ENCODE results near the gene TMEM40.
A peak's percentile ranks its signal among the peaks of the same experiment; 100 is the strongest.

Gene TMEM40

GRCh38 chr3:12741209-12741608 lies 17.9 kb downstream of the TMEM40 start:
- ChIA-PET CTCF (no interaction called here), POLR2A (no interaction called here)
- Histone ChIP-seq H3K4me3 (ENCODE audit: control insufficient read depth in 1 of 7, extremely low read depth in 1 of 7, insufficient read depth in 4 of 7, low read depth in 2 of 7, low read length in 6 of 7) (no peak overlapping the region), H3K36me3 (ENCODE audit: control insufficient read depth in 4 of 4, insufficient read depth in 4 of 4, low read length in 3 of 4) (no peaks in the 10 kb centered on the region), H3K27me3 (replicated peaks in 2 of 5; ENCODE audit: control insufficient read depth in 4 of 5, insufficient read depth in 5 of 5, low read length in 4 of 5) (peaks cover 0 to 2% (median 0%) of the 10 kb centered on the region in 5 experiments), H3K4me1 (ENCODE audit: control extremely low read depth in 1 of 4, control insufficient read depth in 4 of 4, insufficient read depth in 4 of 4, low read length in 3 of 4) (no peaks in the 10 kb centered on the region), H3K9me3 (ENCODE audit: control extremely low read depth in 1 of 5, control insufficient read depth in 4 of 5, insufficient read depth in 2 of 5, low read depth in 1 of 5, low read length in 4 of 5) (no peaks in the 10 kb centered on the region), H3K27ac (ENCODE audit: insufficient read depth in 1 of 2, low read depth in 1 of 2, low read length in 2 of 2, poor library complexity in 1 of 2, severe bottlenecking in 2 of 2) (no peak overlapping the region)
- no peak for DNase-seq
- WGBS (ENCODE audit: insufficient coverage), result 93% methylated on average over 2 of the region's 2 CpGs

DNA sequence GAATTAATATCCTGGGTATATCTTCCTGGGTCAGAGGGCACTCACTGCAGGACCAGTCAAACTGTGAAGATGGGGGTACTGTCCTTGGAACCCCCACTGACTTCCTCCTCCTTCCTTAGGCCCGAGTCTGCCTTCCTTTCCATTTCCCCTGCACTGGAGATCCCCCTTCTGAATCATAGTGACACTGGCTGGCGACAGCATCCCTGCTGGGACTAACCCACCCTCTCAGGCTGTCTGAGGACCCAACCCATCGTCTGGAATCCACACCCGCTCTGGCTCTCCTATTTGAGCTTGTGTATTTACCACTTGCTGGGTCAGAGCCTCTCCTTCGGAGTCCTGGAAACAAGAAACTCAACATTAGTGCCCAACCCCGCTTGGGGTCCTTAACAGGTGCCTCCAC lies 21.2 kb downstream of the TMEM40 start:
- H3K36me3 ChIP-seq (ENCODE audit: control insufficient read depth in 4 of 4, insufficient read depth in 4 of 4, low read length in 3 of 4), result no peaks in the 10 kb centered on the region
- ChIA-PET CTCF (interaction anchor here (1.4 kb wide), 1 partner anchor 15 kb away, joined by 4 read pairs; no protein-coding TSS in a partner anchor), POLR2A (no interaction called here)
- WGBS (ENCODE audit: insufficient coverage), result 84% methylated on average over 6 of the region's 6 CpGs
- H3K9me3 ChIP-seq (ENCODE audit: control extremely low read depth in 1 of 5, control insufficient read depth in 4 of 5, insufficient read depth in 2 of 5, low read depth in 1 of 5, low read length in 4 of 5), result no peaks in the 10 kb centered on the region
- DNase-seq, result no peak
- H3K4me3 ChIP-seq (ENCODE audit: control insufficient read depth in 1 of 7, extremely low read depth in 1 of 7, insufficient read depth in 4 of 7, low read depth in 2 of 7, low read length in 6 of 7), result no peak overlapping the region
- no peaks in the 10 kb centered on the region for H3K4me1 ChIP-seq (ENCODE audit: control extremely low read depth in 1 of 4, control insufficient read depth in 4 of 4, insufficient read depth in 4 of 4, low read length in 3 of 4)
- H3K27me3 ChIP-seq (replicated peaks in 2 of 5; ENCODE audit: control insufficient read depth in 4 of 5, insufficient read depth in 5 of 5, low read length in 4 of 5), result peaks cover 0 to 2% (median 0%) of the 10 kb centered on the region in 5 experiments
- H3K27ac ChIP-seq (ENCODE audit: insufficient read depth in 1 of 2, low read depth in 1 of 2, low read length in 2 of 2, poor library complexity in 1 of 2, severe bottlenecking in 2 of 2), result no peak overlapping the region

GRCh38 chr3:12737319-12737718 lies 21.7 kb downstream of the TMEM40 start:
- H3K27ac ChIP-seq (ENCODE audit: insufficient read depth in 1 of 2, low read depth in 1 of 2, low read length in 2 of 2, poor library complexity in 1 of 2, severe bottlenecking in 2 of 2), result no peak overlapping the region
- ChIA-PET CTCF (interaction anchor here (1.4 kb wide), 1 partner anchor 14 kb away, joined by 4 read pairs; no protein-coding TSS in a partner anchor), POLR2A (no interaction called here)
- no peaks in the 10 kb centered on the region for H3K4me1 ChIP-seq (ENCODE audit: control extremely low read depth in 1 of 4, control insufficient read depth in 4 of 4, insufficient read depth in 4 of 4, low read length in 3 of 4)
- H3K27me3 ChIP-seq (replicated peaks in 2 of 5; ENCODE audit: control insufficient read depth in 4 of 5, insufficient read depth in 5 of 5, low read length in 4 of 5), result peaks cover 0 to 2% (median 0%) of the 10 kb centered on the region in 5 experiments
- H3K36me3 ChIP-seq (ENCODE audit: control insufficient read depth in 4 of 4, insufficient read depth in 4 of 4, low read length in 3 of 4), result no peaks in the 10 kb centered on the region
- H3K9me3 ChIP-seq (ENCODE audit: control extremely low read depth in 1 of 5, control insufficient read depth in 4 of 5, insufficient read depth in 2 of 5, low read depth in 1 of 5, low read length in 4 of 5), result no peaks in the 10 kb centered on the region
- H3K4me3 ChIP-seq (ENCODE audit: control insufficient read depth in 1 of 7, extremely low read depth in 1 of 7, insufficient read depth in 4 of 7, low read depth in 2 of 7, low read length in 6 of 7), result no peak overlapping the region
- no peak for DNase-seq
- 100% methylated on average over 1 of the region's 2 CpGs for WGBS (ENCODE audit: insufficient coverage)

GRCh38 chr3:12734960-12735359 lies 24.1 kb downstream of the TMEM40 start:
- Histone ChIP-seq H3K36me3 (ENCODE audit: control insufficient read depth in 4 of 4, insufficient read depth in 4 of 4, low read length in 3 of 4) (no peaks in the 10 kb centered on the region), H3K4me3 (ENCODE audit: control insufficient read depth in 1 of 7, extremely low read depth in 1 of 7, insufficient read depth in 4 of 7, low read depth in 2 of 7, low read length in 6 of 7) (no peak overlapping the region), H3K27ac (ENCODE audit: insufficient read depth in 1 of 2, low read depth in 1 of 2, low read length in 2 of 2, poor library complexity in 1 of 2, severe bottlenecking in 2 of 2) (no peak overlapping the region), H3K9me3 (ENCODE audit: control extremely low read depth in 1 of 5, control insufficient read depth in 4 of 5, insufficient read depth in 2 of 5, low read depth in 1 of 5, low read length in 4 of 5) (no peaks in the 10 kb centered on the region), H3K27me3 (replicated peaks in 2 of 5; ENCODE audit: control insufficient read depth in 4 of 5, insufficient read depth in 5 of 5, low read length in 4 of 5) (peaks cover 0 to 2% (median 0%) of the 10 kb centered on the region in 5 experiments), H3K4me1 (ENCODE audit: control extremely low read depth in 1 of 4, control insufficient read depth in 4 of 4, insufficient read depth in 4 of 4, low read length in 3 of 4) (no peaks in the 10 kb centered on the region)
- WGBS (ENCODE audit: insufficient coverage), result 83% methylated on average over 3 of the region's 4 CpGs
- no peak for DNase-seq
- CTCF ChIA-PET, result interaction anchor here (1.4 kb wide), 1 partner anchor 15 kb away, joined by 3 read pairs; no protein-coding TSS in a partner anchor
- POLR2A ChIA-PET, result no interaction called here

GRCh38 chr3:12733566-12733965 lies 25.5 kb downstream of the TMEM40 start:
- CTCF ChIA-PET, result interaction anchor here (1.4 kb wide), 1 partner anchor 14 kb away, joined by 3 read pairs; no protein-coding TSS in a partner anchor

GRCh38 chr3:12730506-12731242 lies 28.4 kb downstream of the TMEM40 start:
- Histone ChIP-seq H3K27me3 (replicated peaks in 2 of 5; ENCODE audit: control insufficient read depth in 4 of 5, insufficient read depth in 5 of 5, low read length in 4 of 5) (peaks cover 0 to 6% (median 0%) of the 10 kb centered on the region in 5 experiments), H3K36me3 (ENCODE audit: control insufficient read depth in 4 of 4, insufficient read depth in 4 of 4, low read length in 3 of 4) (no peaks in the 10 kb centered on the region), H3K9me3 (ENCODE audit: control extremely low read depth in 1 of 5, control insufficient read depth in 4 of 5, insufficient read depth in 2 of 5, low read depth in 1 of 5, low read length in 4 of 5) (no peaks in the 10 kb centered on the region), H3K27ac (ENCODE audit: insufficient read depth in 1 of 2, low read depth in 1 of 2, low read length in 2 of 2, poor library complexity in 1 of 2, severe bottlenecking in 2 of 2) (no peak overlapping the region), H3K4me1 (ENCODE audit: control extremely low read depth in 1 of 4, control insufficient read depth in 4 of 4, insufficient read depth in 4 of 4, low read length in 3 of 4) (no peaks in the 10 kb centered on the region), H3K4me3 (ENCODE audit: control insufficient read depth in 1 of 7, extremely low read depth in 1 of 7, insufficient read depth in 4 of 7, low read depth in 2 of 7, low read length in 6 of 7) (no peak overlapping the region)
- CTCF ChIA-PET, result no interaction called here
- WGBS (ENCODE audit: insufficient coverage), result 100% methylated on average over 1 of the region's 4 CpGs
- DNase-seq, result peak in 1 of 3 donors; percentile 8
- POLR2A ChIA-PET, result no interaction called here

More at GRCh38 chr3:12733566-12733965, 25.5 kb downstream of the TMEM40 start:
- 100% methylated on average over 1 of the region's 3 CpGs for WGBS (ENCODE audit: insufficient coverage)
- POLR2A ChIA-PET, result no interaction called here
- Histone ChIP-seq H3K4me3 (ENCODE audit: control insufficient read depth in 1 of 7, extremely low read depth in 1 of 7, insufficient read depth in 4 of 7, low read depth in 2 of 7, low read length in 6 of 7) (no peak overlapping the region), H3K27me3 (replicated peaks in 2 of 5; ENCODE audit: control insufficient read depth in 4 of 5, insufficient read depth in 5 of 5, low read length in 4 of 5) (peaks cover 0 to 2% (median 0%) of the 10 kb centered on the region in 5 experiments), H3K36me3 (ENCODE audit: control insufficient read depth in 4 of 4, insufficient read depth in 4 of 4, low read length in 3 of 4) (no peaks in the 10 kb centered on the region), H3K9me3 (ENCODE audit: control extremely low read depth in 1 of 5, control insufficient read depth in 4 of 5, insufficient read depth in 2 of 5, low read depth in 1 of 5, low read length in 4 of 5) (no peaks in the 10 kb centered on the region), H3K27ac (ENCODE audit: insufficient read depth in 1 of 2, low read depth in 1 of 2, low read length in 2 of 2, poor library complexity in 1 of 2, severe bottlenecking in 2 of 2) (no peak overlapping the region), H3K4me1 (ENCODE audit: control extremely low read depth in 1 of 4, control insufficient read depth in 4 of 4, insufficient read depth in 4 of 4, low read length in 3 of 4) (no peaks in the 10 kb centered on the region)
- no peak for DNase-seq

DNA sequence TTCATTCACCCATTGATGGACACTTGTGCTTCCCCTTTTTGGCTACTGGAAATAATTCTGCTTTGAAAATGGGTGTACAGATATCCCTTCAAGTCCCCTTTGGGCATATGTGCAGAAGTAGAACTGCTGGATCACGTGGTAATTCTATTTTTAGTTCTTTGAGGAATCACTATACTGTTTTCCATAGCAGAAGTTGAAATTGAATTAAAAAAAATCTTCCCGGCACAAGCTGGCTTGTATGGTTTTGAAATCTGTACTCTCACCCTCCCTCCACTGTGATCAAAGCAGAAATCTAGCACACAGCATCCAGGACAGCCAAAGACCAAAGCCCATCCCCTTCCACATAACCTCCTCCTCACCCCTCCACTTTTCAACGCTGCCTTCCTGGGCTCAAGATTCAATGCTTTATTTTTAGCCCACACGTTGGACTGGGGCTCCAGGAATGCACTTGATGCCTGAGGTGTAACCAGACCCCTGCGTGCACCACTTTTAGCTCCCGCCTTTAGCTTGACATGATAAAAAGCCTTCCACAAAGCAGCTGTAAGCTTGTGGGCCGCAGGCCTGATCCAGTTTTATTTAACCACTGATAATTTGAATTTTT lies 29.9 kb downstream of the TMEM40 start:
- Histone ChIP-seq H3K4me3 (ENCODE audit: control insufficient read depth in 1 of 7, extremely low read depth in 1 of 7, insufficient read depth in 4 of 7, low read depth in 2 of 7, low read length in 6 of 7) (no peak overlapping the region), H3K4me1 (ENCODE audit: control extremely low read depth in 1 of 4, control insufficient read depth in 4 of 4, insufficient read depth in 4 of 4, low read length in 3 of 4) (no peaks in the 10 kb centered on the region), H3K27ac (ENCODE audit: insufficient read depth in 1 of 2, low read depth in 1 of 2, low read length in 2 of 2, poor library complexity in 1 of 2, severe bottlenecking in 2 of 2) (no peak overlapping the region), H3K27me3 (replicated peaks in 2 of 5; ENCODE audit: control insufficient read depth in 4 of 5, insufficient read depth in 5 of 5, low read length in 4 of 5) (peaks cover 0 to 4% (median 0%) of the 10 kb centered on the region in 5 experiments), H3K9me3 (ENCODE audit: control extremely low read depth in 1 of 5, control insufficient read depth in 4 of 5, insufficient read depth in 2 of 5, low read depth in 1 of 5, low read length in 4 of 5) (no peaks in the 10 kb centered on the region), H3K36me3 (ENCODE audit: control insufficient read depth in 4 of 4, insufficient read depth in 4 of 4, low read length in 3 of 4) (no peaks in the 10 kb centered on the region)
- DNase-seq, result no peak
- WGBS (ENCODE audit: insufficient coverage), result 91% methylated on average over 5 of the region's 7 CpGs
- CTCF ChIA-PET, result interaction anchor here (1.1 to 1.8 kb wide), 4 partner anchors 9 to 22 kb away, joined by 3 to 5 read pairs (median 4); no protein-coding TSS in a partner anchor
- POLR2A ChIA-PET, result interaction anchor here (0.6 kb wide), 1 partner anchor 108 kb away, joined by 4 read pairs; no protein-coding TSS in a partner anchor
